Right lobe of liver (tissue), 4 donors: ENCODE data around the gene TYROBP.

ENCODE experiments used
- CTCF ChIP-seq, 4 donors: fragments of 200-600 bp in 3 of 4; fragments of 450-650 bp in 1 of 4; IDR thresholded peaks; one replicate each; pipeline versions ENCODE4 v1.5.1 to v1.8.0; 2016 to 2022; ENCODE audit warnings: antibody characterized with exemption in 4 of 4, mild to moderate bottlenecking in 2 of 4
- POLR2A ChIP-seq: fragments of 450-650 bp; IDR thresholded peaks from one replicate; pipeline ENCODE4 v1.6.1; 2017; ENCODE audit warnings: antibody characterized with exemption, mild to moderate bottlenecking
- donor health status: DM: no; HTN: no; CAD: no.
- donor health status: DM: no; HTN: no; CAD: no.
- donor health status: DM: no; HTN: yes; CAD: no.

GRCh38 chr19:35879068-35879467 lies 29.0 kb downstream of the TYROBP start:
- TF ChIP-seq CTCF (IDR thresholded peaks at IDR 0.05) (no peak), POLR2A (no peak)
